Prostate gland (tissue), 2 donors: Measurements from ENCODE around the gene SLC25A36. TPM values are rescaled to one million over a fixed set of nuclear protein-coding genes. Genes with fewer than 3 reads are reported as not detected.
"Not testable (repeated sequence)": the region's sequence is repeated elsewhere in the genome, so short reads cannot be mapped to it uniquely, and the experiment has no call there.

ENCODE experiments used
- DNase-seq: peaks from one replicate; pipeline ENCODE4 v3.0.0-alpha.2; 2019; ENCODE audit warnings: low spot score
- H3K27ac ChIP-seq, 2 donors: fragments of 200-600 bp; sonication (generic); 2 replicates each; pipeline ENCODE4 v1.5.1; 2017 to 2019
- H3K27me3 ChIP-seq: fragments of 200-600 bp; sonication (generic); replicated peaks from 2 replicates; pipeline ENCODE4 v1.5.1; 2019; ENCODE audit not compliant: insufficient read depth
- H3K36me3 ChIP-seq, 2 donors: fragments of 200-600 bp; sonication (generic); 1 replicate in 1 of 2; 2 replicates in 1 of 2; pipeline versions ENCODE4 v1.5.1 to v1.8.1; 2017 to 2019
- H3K4me1 ChIP-seq: fragments of 200-600 bp; sonication (generic); replicated peaks from 2 replicates; pipeline ENCODE4 v1.5.1; 2019
- H3K4me3 ChIP-seq, 2 donors: fragments of 200-600 bp; sonication (generic); 2 replicates each; pipeline ENCODE4 v1.5.1; 2017 to 2019
- H3K9me3 ChIP-seq: fragments of 200-600 bp; sonication (generic); 2 replicates; pipeline ENCODE4 v1.5.1; 2017
- POLR2A ChIP-seq: fragments of 450-650 bp; IDR thresholded peaks from one replicate; pipeline ENCODE4 v1.6.1; 2016; ENCODE audit warnings: antibody characterized with exemption, mild to moderate bottlenecking
- POLR2AphosphoS5 ChIP-seq: sonication (generic); formaldehyde crosslinking; IDR thresholded peaks from one replicate; pipeline ENCODE4 v1.6.1; 2017; ENCODE audit warnings: antibody characterized with exemption
- WGBS: methylation state at CpG from one replicate; pipeline ENCODE4 v1.1.5; 2018; 5-methylcytosine and 5-hydroxymethylcytosine counted together
- intact Hi-C: fragments of 100-400 bp; cut with DNase I; formaldehyde crosslinking; loops from one replicate; pipeline ENCODE4 v1.14.2; 2022
- total RNA-seq, 2 donors: library from RNA; depleted of rRNA; stranded (reverse); fragments of >200 nt; gene quantifications; one replicate each; pipeline ENCODE4 v1.1.0, GENCODE V29; 2016
- TF ChIP-seq, protein P1 (sequence below), 4 experiments: fragments of 200-600 bp in 2 of 4; fragments of 450-650 bp in 2 of 4; sonication (generic) in 2 of 4; IDR thresholded peaks; 1 replicate in 3 of 4; 2 replicates in 1 of 4; pipeline ENCODE4 v1.5.1; 2016 to 2019; ENCODE audit warnings: antibody characterized with exemption in 4 of 4, mild to moderate bottlenecking in 2 of 4, moderate library complexity in 2 of 4

Gene SLC25A36
- total RNA-seq, 2 donors from 2014 or later, result 91.0 to 93.9 TPM

DNA sequence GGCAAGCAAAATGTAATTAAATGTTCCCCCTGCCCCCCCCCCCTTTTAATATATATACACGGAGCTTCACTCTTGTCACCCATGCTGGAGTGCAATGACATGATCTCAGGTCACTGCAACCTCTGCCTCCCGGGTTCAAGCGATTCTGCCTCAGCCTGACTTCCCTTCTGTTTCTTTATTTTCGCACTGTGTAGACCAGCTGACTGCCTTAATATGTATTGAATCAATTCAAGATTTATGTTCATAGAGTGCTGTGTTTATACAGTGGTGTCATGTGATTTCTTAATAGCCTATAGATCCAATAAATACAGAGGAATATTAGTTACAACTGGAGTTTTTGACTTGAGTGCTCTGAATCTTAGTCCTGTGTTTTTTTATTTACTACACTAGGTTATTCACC, 39.0 kb downstream of the SLC25A36 start:
- 43% methylated on average over 4 of the region's 4 CpGs for WGBS
- DNase-seq, result no peak
- H3K4me1 ChIP-seq, result no peaks in the 10 kb centered on the region
- H3K27me3 ChIP-seq, result no peaks in the 10 kb centered on the region
- H3K4me3 ChIP-seq, result no peak overlapping the region
- H3K9me3 ChIP-seq, result no peaks in the 10 kb centered on the region
- no peak overlapping the region for H3K27ac ChIP-seq
- intact Hi-C loops, result no loop called here
- TF ChIP-seq POLR2A, result no peak
- no peak for TF ChIP-seq POLR2AphosphoS5
- TF ChIP-seq, protein P1, sequence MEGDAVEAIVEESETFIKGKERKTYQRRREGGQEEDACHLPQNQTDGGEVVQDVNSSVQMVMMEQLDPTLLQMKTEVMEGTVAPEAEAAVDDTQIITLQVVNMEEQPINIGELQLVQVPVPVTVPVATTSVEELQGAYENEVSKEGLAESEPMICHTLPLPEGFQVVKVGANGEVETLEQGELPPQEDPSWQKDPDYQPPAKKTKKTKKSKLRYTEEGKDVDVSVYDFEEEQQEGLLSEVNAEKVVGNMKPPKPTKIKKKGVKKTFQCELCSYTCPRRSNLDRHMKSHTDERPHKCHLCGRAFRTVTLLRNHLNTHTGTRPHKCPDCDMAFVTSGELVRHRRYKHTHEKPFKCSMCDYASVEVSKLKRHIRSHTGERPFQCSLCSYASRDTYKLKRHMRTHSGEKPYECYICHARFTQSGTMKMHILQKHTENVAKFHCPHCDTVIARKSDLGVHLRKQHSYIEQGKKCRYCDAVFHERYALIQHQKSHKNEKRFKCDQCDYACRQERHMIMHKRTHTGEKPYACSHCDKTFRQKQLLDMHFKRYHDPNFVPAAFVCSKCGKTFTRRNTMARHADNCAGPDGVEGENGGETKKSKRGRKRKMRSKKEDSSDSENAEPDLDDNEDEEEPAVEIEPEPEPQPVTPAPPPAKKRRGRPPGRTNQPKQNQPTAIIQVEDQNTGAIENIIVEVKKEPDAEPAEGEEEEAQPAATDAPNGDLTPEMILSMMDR (IDR thresholded peaks at IDR 0.05), result no peak
- no peaks in the 10 kb centered on the region for H3K36me3 ChIP-seq

DNA sequence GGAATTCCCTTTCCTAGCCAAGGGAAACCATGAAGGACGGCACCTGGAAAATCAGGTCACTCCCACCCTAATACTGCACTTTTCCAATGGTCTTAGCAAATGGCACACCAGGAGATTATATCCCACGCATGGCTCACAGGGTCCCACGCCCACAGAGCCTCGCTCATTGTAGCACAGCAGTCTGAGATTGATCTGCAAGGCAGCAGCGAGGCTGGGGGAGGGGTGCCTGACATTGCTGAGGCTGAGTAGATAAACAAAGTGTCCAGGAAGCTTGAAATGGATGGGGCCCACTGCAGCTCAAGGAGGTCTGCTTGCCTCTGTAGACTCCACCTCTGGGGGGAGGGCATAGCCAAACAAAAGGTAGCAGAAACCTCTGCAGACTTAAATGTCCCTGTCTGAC, 46.2 kb downstream of the SLC25A36 start:
- 93% methylated on average over 5 of the region's 5 CpGs for WGBS
- DNase-seq, H3K36me3 ChIP-seq, H3K4me1 ChIP-seq, intact Hi-C loops, H3K9me3 ChIP-seq, H3K27me3 ChIP-seq, H3K4me3 ChIP-seq, H3K27ac ChIP-seq: not testable (repeated sequence)

DNA sequence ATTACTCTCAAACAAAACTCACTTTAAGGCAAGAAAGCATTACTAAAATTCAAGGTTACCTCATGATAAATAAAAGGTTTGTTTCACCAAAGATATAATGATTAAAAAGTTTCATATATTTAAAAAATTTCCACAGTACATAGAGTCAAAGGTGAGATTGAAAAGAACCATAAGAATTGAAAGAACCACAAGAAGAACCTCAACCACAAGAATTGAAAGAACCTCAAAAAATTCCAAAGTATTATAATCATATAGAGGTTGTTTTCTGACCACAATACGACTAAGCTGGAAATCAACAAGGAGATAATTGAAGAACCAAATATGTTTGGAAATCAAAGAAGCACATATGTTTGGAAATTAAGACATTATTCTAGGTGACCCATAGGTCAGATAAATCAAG, 52.7 kb downstream of the SLC25A36 start:
- no peak overlapping the region for H3K4me3 ChIP-seq
- no peaks in the 10 kb centered on the region for H3K27me3 ChIP-seq
- DNase-seq, result no peak
- no peak for TF ChIP-seq POLR2AphosphoS5
- TF ChIP-seq POLR2A, result no peak
- TF ChIP-seq, protein P1 (IDR thresholded peaks at IDR 0.05), result no peak
- intact Hi-C loops, result no loop called here
- no peaks in the 10 kb centered on the region for H3K9me3 ChIP-seq
- no peak overlapping the region for H3K27ac ChIP-seq
- 92% methylated on average over 1 of the region's 1 CpG for WGBS
- H3K4me1 ChIP-seq, result no peaks in the 10 kb centered on the region
- H3K36me3 ChIP-seq, result no peaks in the 10 kb centered on the region

DNA sequence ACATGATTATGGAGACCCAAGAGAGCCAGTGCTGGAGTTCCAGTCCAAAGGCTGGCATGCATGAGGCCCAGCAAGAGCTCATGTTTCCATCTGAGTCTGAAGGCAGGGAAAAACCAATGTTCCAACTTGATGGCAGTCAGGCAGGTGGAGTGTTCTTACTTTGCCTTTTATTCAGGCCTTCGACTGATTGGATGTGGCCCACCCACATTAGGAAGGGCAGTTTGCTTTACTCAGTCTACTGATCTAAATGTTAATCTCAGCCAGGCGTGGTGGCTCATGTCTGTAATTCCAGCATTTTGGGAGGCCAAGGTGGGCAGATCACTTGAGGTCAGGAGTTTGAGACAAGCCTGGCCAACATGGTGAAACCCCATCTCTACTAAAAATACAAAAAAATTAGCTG, 53.2 kb downstream of the SLC25A36 start:
- H3K27ac ChIP-seq, H3K4me1 ChIP-seq, intact Hi-C loops, H3K27me3 ChIP-seq, H3K36me3 ChIP-seq, H3K9me3 ChIP-seq, H3K4me3 ChIP-seq, DNase-seq: not testable (repeated sequence)
- 94% methylated on average over 2 of the region's 2 CpGs for WGBS

DNA sequence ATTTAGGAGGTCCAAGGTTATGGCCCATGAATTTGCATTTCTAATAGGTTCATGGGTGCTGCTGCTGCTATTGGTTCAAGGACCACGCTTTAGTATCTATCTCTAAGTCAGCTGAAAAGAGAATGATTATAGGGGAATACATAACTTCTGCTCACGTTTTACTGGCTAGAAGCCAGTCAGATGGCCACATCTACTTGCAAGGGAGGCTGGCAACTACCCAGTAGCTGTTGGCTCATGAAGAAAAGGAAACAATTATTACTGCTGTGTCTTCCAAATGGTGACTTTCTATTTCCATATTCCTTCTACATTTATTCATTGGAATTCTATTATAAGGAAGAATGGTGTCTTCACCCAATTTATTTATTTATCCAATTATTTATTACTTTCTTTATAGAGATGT, 54.2 kb downstream of the SLC25A36 start:
- Histone ChIP-seq H3K4me1 (no peaks in the 10 kb centered on the region), H3K4me3 (no peak overlapping the region), H3K27ac (no peak overlapping the region), H3K36me3 (no peaks in the 10 kb centered on the region), H3K27me3 (no peaks in the 10 kb centered on the region), H3K9me3 (no peaks in the 10 kb centered on the region)
- intact Hi-C loops, result no loop called here
- DNase-seq, result no peak
- 45% methylated on average over 2 of the region's 2 CpGs for WGBS
- TF ChIP-seq, protein P1 (IDR thresholded peaks at IDR 0.05), result no peak
- TF ChIP-seq POLR2A (no peak), POLR2AphosphoS5 (no peak)

DNA sequence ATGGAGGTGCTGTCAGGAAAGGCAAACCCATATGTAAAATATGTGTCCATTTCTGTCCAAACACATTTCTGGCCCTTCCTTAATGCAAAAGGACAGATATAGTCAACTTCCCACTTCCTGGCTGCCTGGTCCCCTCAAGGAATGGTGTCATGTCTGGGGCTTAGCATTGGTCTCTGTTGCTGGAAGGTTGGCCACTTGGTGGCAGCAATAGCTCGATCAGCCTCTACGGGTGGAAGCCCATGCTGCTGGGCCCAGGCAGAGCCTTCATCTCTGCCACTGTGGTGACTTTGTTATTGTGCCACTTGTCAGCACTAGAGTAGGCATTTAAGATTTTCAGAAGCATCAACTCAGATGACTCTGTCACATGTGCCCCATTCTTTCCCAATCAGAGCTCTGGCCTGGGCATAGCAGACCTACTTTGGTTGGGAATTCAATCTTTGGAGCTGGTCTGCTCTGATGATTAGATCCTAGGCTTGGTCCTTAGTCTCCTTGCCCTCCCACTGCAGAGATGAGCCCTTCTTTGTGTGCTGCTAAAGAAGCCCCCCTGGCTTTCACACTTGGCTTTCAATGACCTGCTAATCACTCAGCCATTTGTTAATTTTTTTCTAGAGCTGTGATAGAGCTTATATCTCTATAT, 58.5 kb downstream of the SLC25A36 start:
- Histone ChIP-seq H3K36me3 (no peaks in the 10 kb centered on the region), H3K27me3 (no peaks in the 10 kb centered on the region), H3K4me1 (no peaks in the 10 kb centered on the region), H3K4me3 (no peak overlapping the region), H3K27ac (no peak overlapping the region), H3K9me3 (no peaks in the 10 kb centered on the region)
- peak; percentile 33 for DNase-seq
- intact Hi-C loops, result loop anchor here (2.0 kb wide), 1 partner anchor 193 kb away; no protein-coding TSS in a partner anchor
- 0% methylated on average over 2 of the region's 2 CpGs for WGBS
- TF ChIP-seq POLR2A, result no peak
- TF ChIP-seq, protein P1 (IDR thresholded peaks at IDR 0.05), result peak; percentile 25 to 58 (median 46)
- TF ChIP-seq POLR2AphosphoS5, result no peak
